GM08714 (cell line): ENCODE measurements around the gene PTAR1.

Experiments
- H3K4me3 ChIP-seq: fragments of 200-500 bp; sonication (Bioruptor generic); 2 replicates; pipeline ENCODE4 v1.5.1; 2014; ENCODE audit warnings: mild to moderate bottlenecking, low read length, inconsistent platforms
- ZNF274 ChIP-seq: IDR thresholded peaks from 2 replicates; pipeline ENCODE4 v1.6.1; 2012; ENCODE audit warnings: mild to moderate bottlenecking, low read depth, low read length

Gene PTAR1

GRCh38 chr9:69719983-69720382, 39.8 kb downstream of the PTAR1 start:
- no peak overlapping the region for H3K4me3 ChIP-seq
- TF ChIP-seq ZNF274 = no peak

- no peak overlapping the region for H3K4me3 ChIP-seq
- no peak for TF ChIP-seq ZNF274
These were observed 40.4 kb downstream of the PTAR1 start for GRCh38 chr9:69719367-69719766.

GRCh38 chr9:69718218-69718617, 41.6 kb downstream of the PTAR1 start:
- no peak overlapping the region for H3K4me3 ChIP-seq
- TF ChIP-seq ZNF274 = no peak

GRCh38 chr9:69715825-69716224, 44.0 kb downstream of the PTAR1 start:
- H3K4me3 ChIP-seq = no peak overlapping the region
- no peak for TF ChIP-seq ZNF274

GRCh38 chr9:69715096-69715495, 44.7 kb downstream of the PTAR1 start:
- H3K4me3 ChIP-seq = no peak overlapping the region
- TF ChIP-seq ZNF274 = no peak

GRCh38 chr9:69697475-69697874, 62.3 kb downstream of the PTAR1 start:
- TF ChIP-seq ZNF274 = no peak
- no peak overlapping the region for H3K4me3 ChIP-seq

- TF ChIP-seq ZNF274 = no peak
- no peak overlapping the region for H3K4me3 ChIP-seq
These were observed 63.0 kb downstream of the PTAR1 start for GRCh38 chr9:69696802-69697201.

GRCh38 chr9:69689991-69690538, 69.7 kb downstream of the PTAR1 start:
- TF ChIP-seq ZNF274 = no peak
- no peak overlapping the region for H3K4me3 ChIP-seq

GRCh38 chr9:69683927-69684326, 75.9 kb downstream of the PTAR1 start:
- no peak for TF ChIP-seq ZNF274
- no peak overlapping the region for H3K4me3 ChIP-seq

GRCh38 chr9:69678843-69679538, 80.8 kb downstream of the PTAR1 start:
- H3K4me3 ChIP-seq = no peak overlapping the region
- TF ChIP-seq ZNF274 = no peak

- TF ChIP-seq ZNF274 = no peak
- no peak overlapping the region for H3K4me3 ChIP-seq
These were observed 81.9 kb downstream of the PTAR1 start for GRCh38 chr9:69677931-69678330.

GRCh38 chr9:69675563-69675962, 84.2 kb downstream of the PTAR1 start:
- TF ChIP-seq ZNF274 = no peak
- no peak overlapping the region for H3K4me3 ChIP-seq

GRCh38 chr9:69674716-69675438, 84.9 kb downstream of the PTAR1 start:
- TF ChIP-seq ZNF274 = no peak
- H3K4me3 ChIP-seq = no peak overlapping the region

GRCh38 chr9:69674112-69674685, 85.6 kb downstream of the PTAR1 start:
- H3K4me3 ChIP-seq = no peak overlapping the region
- no peak for TF ChIP-seq ZNF274

- H3K4me3 ChIP-seq = no peak overlapping the region; the same call in 1 of the 2 replicates
- no peak for TF ChIP-seq ZNF274
These were observed 86.5 kb downstream of the PTAR1 start for GRCh38 chr9:69673311-69673640.
